ENCODE data around the gene DAAM2.

Gene DAAM2

DNA sequence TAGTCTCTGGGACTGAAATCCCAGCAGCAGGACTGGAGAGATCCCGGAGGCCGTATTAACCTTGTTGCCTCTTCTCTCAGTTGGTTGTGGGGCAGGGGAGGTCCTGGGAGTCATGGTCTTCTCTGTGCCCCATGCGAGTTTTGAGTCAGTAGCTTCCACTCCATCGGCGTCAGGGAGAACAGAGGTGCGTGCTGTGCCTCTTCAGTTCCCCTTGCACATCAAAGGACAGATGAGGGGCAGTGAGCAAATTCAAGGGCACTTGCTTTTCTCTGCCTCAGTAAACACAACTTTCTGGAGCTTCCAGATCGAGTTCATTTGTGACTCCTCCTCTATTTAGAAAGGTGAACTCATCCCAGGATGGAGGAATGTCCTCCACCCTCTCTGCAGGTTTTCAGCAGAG, 93.5 kb downstream of the DAAM2 start:
- Histone ChIP-seq H3K4me1 (ENCODE audit: insufficient read depth, low read length) (peaks cover 5% of the 10 kb centered on the region; the same call in 1 of the 2 replicates), H3K9ac (ENCODE audit: low read depth, low read length) (no peak overlapping the region), H3K36me3 (ENCODE audit: insufficient read depth, low read length) (no peaks in the 10 kb centered on the region), H3K9me3 (ENCODE audit: control insufficient read depth, insufficient read depth, low read length) (no peaks in the 10 kb centered on the region)

DNA sequence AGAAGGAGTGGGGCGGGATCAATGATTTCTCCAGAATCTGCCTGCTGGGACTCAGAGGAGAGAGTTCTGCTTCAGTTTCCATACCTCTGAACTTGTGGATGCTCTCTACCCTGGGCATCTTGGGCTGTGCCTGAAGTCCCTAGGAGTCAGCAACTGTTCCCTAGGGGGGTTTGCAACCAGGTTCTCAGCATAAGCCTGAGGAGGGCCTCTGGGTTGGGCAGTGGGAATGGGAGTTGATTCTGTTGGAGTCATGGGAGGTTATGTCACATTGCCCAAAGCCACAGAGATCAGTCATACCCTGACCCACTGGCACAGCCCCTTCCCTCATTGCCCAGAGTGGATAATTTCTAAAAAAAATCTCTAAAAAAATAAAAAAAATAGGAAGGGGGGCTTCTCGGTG, 94.7 kb downstream of the DAAM2 start:
- Histone ChIP-seq H3K9me3 (ENCODE audit: control insufficient read depth, insufficient read depth, low read length) (no peaks in the 10 kb centered on the region), H3K9ac (ENCODE audit: low read depth, low read length) (no peak overlapping the region), H3K36me3 (ENCODE audit: insufficient read depth, low read length) (no peaks in the 10 kb centered on the region), H3K4me1 (ENCODE audit: insufficient read depth, low read length) (peaks cover 5% of the 10 kb centered on the region; the same call in 1 of the 2 replicates)

DNA sequence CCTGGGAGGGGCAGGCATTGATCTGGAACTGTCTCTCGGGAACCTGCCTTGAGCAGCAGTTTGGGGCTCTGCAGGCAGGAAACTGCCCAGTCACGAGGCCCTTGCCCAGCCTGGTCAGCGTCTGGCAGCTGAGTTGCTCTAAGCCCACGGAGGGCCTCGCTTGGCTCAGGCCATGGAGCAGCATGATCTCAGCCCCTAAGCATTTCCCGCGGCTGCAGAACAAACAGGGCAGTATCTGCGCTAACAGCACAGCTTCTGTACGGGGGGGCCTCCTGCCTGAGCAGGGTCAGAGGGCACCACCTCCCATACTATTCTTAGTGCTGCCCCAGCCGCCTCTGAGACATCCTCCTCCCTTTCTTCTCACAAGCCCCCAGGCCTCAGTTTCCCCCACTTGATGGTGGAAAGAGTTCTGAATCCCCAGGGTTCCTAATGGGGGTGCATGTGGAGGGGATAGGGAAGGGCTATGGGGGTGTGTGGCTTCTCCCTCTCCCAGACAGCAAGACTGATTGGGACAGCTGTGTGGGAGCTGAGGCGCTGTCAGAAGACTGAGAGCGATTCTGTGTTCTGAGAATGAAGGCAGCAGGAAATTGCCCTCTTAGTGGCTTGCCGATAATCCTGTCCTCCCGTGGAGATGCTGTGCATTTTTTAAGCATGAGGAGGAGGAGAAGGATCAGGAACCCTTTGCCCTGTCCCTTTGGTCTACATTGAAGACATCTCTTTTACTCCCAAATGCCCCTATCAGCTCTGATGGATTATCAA, 95.7 kb downstream of the DAAM2 start:
- Histone ChIP-seq H3K4me1 (ENCODE audit: insufficient read depth, low read length) (peaks cover 5% of the 10 kb centered on the region; the same call in 1 of the 2 replicates), H3K36me3 (ENCODE audit: insufficient read depth, low read length) (no peaks in the 10 kb centered on the region), H3K9me3 (ENCODE audit: control insufficient read depth, insufficient read depth, low read length) (no peaks in the 10 kb centered on the region), H3K9ac (ENCODE audit: low read depth, low read length) (no peak overlapping the region)

DNA sequence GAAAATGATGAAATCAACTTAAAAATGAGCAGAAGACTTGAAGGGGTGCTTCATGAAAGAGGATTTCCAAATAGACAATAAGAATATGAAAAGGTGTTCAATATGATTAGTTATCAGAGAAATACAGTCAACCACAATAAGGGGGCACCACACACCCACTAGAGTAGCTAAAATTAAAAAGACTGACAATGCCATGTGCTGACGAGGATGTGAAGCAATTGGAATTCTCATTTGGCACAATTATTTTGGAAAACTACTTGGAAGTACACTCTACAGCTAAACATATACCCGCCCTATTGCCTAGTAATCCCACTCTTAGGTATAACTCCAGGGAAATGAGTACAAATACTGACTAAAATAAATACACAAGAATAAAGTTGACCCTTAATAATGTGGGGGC, 97.1 kb downstream of the DAAM2 start:
- H3K9me3 ChIP-seq (ENCODE audit: control insufficient read depth, insufficient read depth, low read length) = no peaks in the 10 kb centered on the region
- H3K4me1 ChIP-seq (ENCODE audit: insufficient read depth, low read length) = peaks cover 5% of the 10 kb centered on the region; the same call in 1 of the 2 replicates
- no peak overlapping the region for H3K9ac ChIP-seq (ENCODE audit: low read depth, low read length)
- H3K36me3 ChIP-seq (ENCODE audit: insufficient read depth, low read length) = no peaks in the 10 kb centered on the region

DNA sequence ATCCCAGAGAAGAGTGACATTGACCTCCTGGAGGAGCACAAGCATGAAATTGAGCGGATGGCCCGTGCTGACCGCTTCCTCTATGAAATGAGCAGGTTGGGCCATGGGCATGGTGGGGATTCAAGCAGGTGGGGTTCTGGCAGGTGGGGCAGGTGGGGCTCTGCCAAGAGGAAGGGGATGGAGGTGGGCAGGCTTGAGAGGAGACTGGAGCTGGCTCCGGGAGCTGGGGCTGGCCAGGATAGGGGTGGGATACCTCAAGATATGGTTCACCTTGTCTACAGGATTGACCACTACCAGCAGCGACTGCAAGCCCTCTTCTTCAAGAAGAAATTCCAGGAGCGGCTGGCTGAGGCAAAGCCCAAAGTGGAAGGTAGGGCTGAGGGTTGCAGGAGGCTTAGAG, 99.2 kb downstream of the DAAM2 start:
- Histone ChIP-seq H3K36me3 (ENCODE audit: insufficient read depth, low read length) (no peaks in the 10 kb centered on the region), H3K9me3 (ENCODE audit: control insufficient read depth, insufficient read depth, low read length) (no peaks in the 10 kb centered on the region), H3K9ac (ENCODE audit: low read depth, low read length) (no peak overlapping the region), H3K4me1 (ENCODE audit: insufficient read depth, low read length) (peaks cover 5% of the 10 kb centered on the region; the same call in 1 of the 2 replicates)

DNA sequence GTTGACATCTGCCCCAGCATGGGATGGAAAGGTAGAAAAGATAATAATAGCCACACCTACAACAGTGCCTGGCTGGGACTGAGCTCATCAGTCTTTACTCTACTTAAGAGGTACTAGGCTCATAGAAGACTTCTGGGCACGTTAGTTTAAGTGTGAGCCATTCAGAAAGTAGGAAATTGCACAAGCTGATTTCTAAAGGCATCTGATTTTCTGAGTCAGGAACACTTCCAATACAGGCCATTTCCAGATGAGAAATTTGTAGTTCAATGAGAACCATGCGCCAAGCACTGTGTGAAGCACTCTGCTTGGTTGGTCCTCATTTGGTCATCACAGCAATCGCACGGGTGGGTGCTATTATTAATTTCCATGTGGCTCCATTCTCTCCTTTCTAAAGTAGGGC, 99.8 kb downstream of the DAAM2 start:
- Histone ChIP-seq H3K9ac (ENCODE audit: low read depth, low read length) (no peak overlapping the region), H3K9me3 (ENCODE audit: control insufficient read depth, insufficient read depth, low read length) (no peaks in the 10 kb centered on the region), H3K4me1 (ENCODE audit: insufficient read depth, low read length) (peaks cover 7% of the 10 kb centered on the region), H3K36me3 (ENCODE audit: insufficient read depth, low read length) (0 out of 2 replicates have a peak, but pooled peaks cover 3% of the 10 kb centered on the region)

DNA sequence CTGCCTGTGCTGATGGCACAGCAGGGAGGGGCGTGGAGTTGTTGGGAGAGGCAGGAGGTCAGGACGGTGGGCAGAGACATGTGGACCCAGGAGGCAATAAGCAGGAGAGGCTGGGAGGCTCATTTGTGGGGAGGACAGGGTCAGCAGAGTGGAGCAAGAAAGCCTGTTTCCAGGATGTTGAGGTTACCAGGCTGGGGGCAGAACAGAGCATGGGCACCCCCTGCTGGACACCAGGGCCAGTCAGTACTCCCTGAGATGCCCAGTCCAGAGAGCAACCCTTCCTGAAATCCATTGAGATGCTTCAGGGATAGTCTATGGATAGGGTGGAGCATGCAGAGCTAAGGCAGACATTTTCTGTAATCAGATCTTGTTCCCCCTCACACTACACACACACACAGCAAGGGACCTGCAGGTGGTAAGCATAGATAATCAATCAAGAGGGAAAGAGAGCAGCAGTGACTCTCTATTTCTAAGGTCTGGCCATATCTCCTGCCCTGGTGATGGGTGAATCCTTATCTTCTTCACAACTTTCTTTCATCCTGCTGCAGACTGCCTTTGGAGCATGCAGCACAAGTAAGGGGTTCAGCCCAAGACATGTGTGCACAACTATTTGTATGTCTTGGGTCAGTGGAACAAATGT, 100.4 kb downstream of the DAAM2 start:
- Histone ChIP-seq H3K9me3 (ENCODE audit: control insufficient read depth, insufficient read depth, low read length) (no peaks in the 10 kb centered on the region), H3K9ac (ENCODE audit: low read depth, low read length) (no peak overlapping the region), H3K36me3 (ENCODE audit: insufficient read depth, low read length) (0 out of 2 replicates have a peak, but pooled peaks cover 4% of the 10 kb centered on the region), H3K4me1 (ENCODE audit: insufficient read depth, low read length) (peaks cover 9% of the 10 kb centered on the region)

DNA sequence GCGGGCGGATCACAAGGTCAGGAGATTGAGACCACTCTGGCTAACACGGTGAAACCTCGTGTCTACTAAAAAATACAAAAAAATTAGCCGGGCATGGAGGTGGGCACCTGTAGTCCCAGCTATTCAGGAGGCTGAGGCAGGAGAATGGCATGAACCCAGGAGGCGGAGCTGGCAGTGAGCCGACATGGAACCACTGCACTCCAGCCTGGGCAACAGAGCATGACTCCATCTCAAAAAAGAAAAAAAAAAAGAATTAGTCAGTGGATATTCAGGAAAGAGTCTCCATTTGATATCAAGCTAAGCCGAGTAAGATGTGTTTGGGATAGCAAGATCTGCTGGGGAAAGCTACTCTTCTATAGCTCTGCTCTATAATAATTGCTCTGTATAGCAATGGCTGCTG, 101.1 kb downstream of the DAAM2 start:
- Histone ChIP-seq H3K9me3 (ENCODE audit: control insufficient read depth, insufficient read depth, low read length) (no peaks in the 10 kb centered on the region), H3K36me3 (ENCODE audit: insufficient read depth, low read length) (0 out of 2 replicates have a peak, but pooled peaks cover 4% of the 10 kb centered on the region), H3K4me1 (ENCODE audit: insufficient read depth, low read length) (peaks cover 15% of the 10 kb centered on the region), H3K9ac (ENCODE audit: low read depth, low read length) (no peak overlapping the region)

DNA sequence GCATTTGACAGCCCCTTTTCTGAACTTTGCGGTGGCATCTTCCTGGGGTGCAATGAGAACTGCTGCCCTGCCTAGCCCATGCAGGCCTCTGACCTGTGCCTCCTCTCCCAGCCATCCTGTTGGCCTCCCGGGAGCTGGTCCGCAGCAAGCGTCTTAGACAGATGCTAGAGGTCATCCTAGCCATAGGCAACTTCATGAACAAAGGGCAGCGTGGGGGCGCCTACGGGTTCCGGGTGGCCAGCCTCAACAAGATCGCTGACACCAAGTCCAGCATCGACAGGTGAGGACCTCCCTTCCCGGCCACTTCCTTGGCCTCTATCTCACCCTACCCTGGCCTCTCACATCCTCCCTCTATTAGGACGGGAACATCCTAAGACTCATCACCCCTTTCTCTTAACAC, 104.5 kb downstream of the DAAM2 start:
- H3K36me3 ChIP-seq (ENCODE audit: insufficient read depth, low read length) = 0 out of 2 replicates have a peak, but pooled peaks cover 4% of the 10 kb centered on the region
- H3K4me1 ChIP-seq (ENCODE audit: insufficient read depth, low read length) = peaks cover 18% of the 10 kb centered on the region
- H3K9ac ChIP-seq (ENCODE audit: low read depth, low read length) = no peak overlapping the region
- no peaks in the 10 kb centered on the region for H3K9me3 ChIP-seq (ENCODE audit: control insufficient read depth, insufficient read depth, low read length)

DNA sequence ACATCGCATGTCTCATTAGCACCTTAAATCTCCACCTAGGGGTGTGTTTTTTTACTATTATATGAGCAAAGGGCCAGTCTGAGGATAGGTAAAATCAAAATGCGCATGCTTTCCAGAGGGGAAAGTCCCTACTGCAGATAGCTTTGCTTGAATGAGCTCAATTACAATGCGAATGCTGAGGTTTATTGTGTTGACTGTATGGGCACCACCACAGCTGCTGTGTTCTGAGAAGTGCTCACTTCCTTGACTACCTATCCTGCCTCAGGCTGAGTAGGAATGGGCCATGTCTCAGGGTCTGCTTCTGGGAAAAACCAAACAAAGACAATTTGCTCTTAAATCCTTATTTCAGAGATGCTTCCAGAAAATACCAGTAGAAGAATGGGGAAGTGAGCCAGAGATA, 105.5 kb downstream of the DAAM2 start:
- Histone ChIP-seq H3K9me3 (ENCODE audit: control insufficient read depth, insufficient read depth, low read length) (no peaks in the 10 kb centered on the region), H3K9ac (ENCODE audit: low read depth, low read length) (no peak overlapping the region), H3K4me1 (ENCODE audit: insufficient read depth, low read length) (peaks cover 18% of the 10 kb centered on the region), H3K36me3 (ENCODE audit: insufficient read depth, low read length) (0 out of 2 replicates have a peak, but pooled peaks cover 4% of the 10 kb centered on the region)

DNA sequence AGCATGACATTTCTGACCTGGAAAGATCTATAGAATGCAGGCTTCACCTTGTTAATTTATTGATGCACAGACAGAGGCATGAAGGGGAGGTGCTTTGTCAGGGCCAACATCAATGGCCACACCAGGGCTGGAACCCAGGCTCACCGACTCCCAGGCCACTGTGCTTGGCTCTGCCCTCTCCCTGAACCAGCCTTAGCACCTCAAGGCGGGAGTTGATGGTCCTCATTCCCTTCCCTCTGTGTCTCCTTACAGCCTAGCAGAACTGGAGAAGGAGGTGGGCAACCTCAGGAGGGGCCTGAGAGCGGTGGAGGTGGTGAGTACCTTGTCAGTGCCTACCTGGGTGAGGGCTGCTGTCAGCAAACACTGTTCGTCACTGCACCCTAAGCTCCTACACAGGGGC, 106.4 kb downstream of the DAAM2 start:
- Histone ChIP-seq H3K9ac (ENCODE audit: low read depth, low read length) (no peak overlapping the region), H3K36me3 (ENCODE audit: insufficient read depth, low read length) (0 out of 2 replicates have a peak, but pooled peaks cover 4% of the 10 kb centered on the region), H3K9me3 (ENCODE audit: control insufficient read depth, insufficient read depth, low read length) (no peaks in the 10 kb centered on the region), H3K4me1 (ENCODE audit: insufficient read depth, low read length) (peaks cover 18% of the 10 kb centered on the region)

DNA sequence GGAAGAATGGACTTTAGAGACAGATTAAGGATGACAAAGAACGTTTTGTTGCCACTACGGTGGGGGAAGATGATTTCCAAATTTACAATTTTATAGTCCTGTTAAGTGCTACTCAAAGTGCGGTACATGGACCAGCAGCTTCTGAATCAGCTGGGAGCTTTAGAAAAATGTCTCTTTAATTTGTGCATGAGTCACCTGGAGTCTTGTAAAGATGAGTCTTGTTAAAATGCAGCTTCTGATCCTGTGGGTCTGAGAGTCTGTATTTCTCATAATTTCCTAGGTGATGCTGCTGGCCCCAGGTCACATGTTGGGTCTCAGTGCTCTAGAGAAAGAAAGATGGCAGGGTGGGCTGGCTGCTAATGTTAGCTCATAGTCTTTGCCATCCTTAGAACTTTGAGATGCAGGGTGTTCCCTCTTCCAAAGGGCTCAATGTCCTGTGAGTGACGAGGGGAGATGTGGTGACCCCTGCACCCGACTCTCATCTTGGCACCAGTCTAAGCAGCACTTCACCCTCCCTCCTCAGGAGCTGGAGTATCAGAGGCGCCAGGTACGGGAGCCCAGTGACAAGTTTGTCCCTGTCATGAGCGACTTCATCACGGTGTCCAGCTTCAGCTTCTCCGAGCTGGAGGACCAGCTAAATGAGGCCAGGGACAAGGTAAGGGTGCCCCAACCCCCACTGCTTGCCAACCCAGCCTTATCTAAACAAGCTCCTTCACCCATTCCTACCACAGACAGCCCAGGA, 107.5 kb downstream of the DAAM2 start:
- H3K4me1 ChIP-seq (ENCODE audit: insufficient read depth, low read length) = peaks cover 18% of the 10 kb centered on the region
- H3K9ac ChIP-seq (ENCODE audit: low read depth, low read length) = no peak overlapping the region
- no peaks in the 10 kb centered on the region for H3K9me3 ChIP-seq (ENCODE audit: control insufficient read depth, insufficient read depth, low read length)

DNA sequence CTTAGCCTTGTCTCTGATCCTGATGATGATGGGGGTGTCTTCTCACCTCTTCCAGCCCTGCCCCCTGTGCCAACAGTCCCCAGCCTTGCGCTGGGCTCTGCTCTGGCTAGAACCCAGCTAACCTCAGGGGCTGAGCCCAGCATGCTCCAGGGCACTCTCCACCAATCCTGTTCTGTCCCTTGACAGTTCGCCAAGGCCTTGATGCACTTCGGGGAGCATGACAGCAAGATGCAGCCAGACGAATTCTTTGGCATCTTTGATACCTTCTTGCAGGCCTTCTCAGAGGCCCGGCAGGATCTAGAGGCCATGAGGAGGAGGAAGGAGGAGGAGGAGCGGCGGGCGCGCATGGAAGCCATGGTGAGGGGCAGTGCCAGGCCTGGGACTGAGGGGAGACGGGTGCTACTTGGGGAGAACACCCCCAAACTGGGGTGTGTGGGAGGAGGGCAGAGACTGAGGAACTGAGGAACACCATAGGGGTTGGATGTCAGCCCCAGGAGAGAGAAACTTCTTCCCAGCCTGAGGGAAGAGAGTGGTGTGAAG, 109.0 kb downstream of the DAAM2 start:
- H3K4me1 ChIP-seq (ENCODE audit: insufficient read depth, low read length) = peaks cover 18% of the 10 kb centered on the region
- H3K9ac ChIP-seq (ENCODE audit: low read depth, low read length) = no peak overlapping the region
- H3K36me3 ChIP-seq (ENCODE audit: insufficient read depth, low read length) = 0 out of 2 replicates have a peak, but pooled peaks cover 4% of the 10 kb centered on the region
- H3K9me3 ChIP-seq (ENCODE audit: control insufficient read depth, insufficient read depth, low read length) = no peaks in the 10 kb centered on the region

More for the DNA sequence above, 107.5 kb downstream of the DAAM2 start:
- 0 out of 2 replicates have a peak, but pooled peaks cover 4% of the 10 kb centered on the region for H3K36me3 ChIP-seq (ENCODE audit: insufficient read depth, low read length)

DNA sequence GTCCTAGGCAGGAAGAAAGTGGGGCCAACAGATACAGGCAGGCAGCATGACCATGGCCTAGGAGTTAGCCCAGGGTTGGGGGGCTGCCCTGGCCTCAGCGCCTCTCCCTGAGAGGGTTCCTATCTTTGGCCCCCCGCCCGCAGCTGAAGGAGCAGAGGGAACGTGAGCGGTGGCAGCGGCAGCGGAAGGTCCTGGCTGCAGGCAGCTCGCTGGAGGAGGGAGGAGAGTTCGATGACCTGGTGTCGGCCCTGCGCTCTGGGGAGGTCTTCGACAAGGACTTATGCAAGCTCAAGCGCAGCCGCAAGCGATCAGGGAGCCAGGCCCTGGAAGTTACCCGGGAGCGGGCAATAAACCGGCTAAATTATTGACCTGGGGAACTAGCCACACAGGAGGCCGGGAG, 109.5 kb downstream of the DAAM2 start:
- Histone ChIP-seq H3K4me1 (ENCODE audit: insufficient read depth, low read length) (peaks cover 18% of the 10 kb centered on the region), H3K9me3 (ENCODE audit: control insufficient read depth, insufficient read depth, low read length) (no peaks in the 10 kb centered on the region), H3K9ac (ENCODE audit: low read depth, low read length) (no peak overlapping the region), H3K36me3 (ENCODE audit: insufficient read depth, low read length) (0 out of 2 replicates have a peak, but pooled peaks cover 4% of the 10 kb centered on the region)

All from ES-I3 (cell line).